ENCODE data around the gene MRFAP1.

DNA sequence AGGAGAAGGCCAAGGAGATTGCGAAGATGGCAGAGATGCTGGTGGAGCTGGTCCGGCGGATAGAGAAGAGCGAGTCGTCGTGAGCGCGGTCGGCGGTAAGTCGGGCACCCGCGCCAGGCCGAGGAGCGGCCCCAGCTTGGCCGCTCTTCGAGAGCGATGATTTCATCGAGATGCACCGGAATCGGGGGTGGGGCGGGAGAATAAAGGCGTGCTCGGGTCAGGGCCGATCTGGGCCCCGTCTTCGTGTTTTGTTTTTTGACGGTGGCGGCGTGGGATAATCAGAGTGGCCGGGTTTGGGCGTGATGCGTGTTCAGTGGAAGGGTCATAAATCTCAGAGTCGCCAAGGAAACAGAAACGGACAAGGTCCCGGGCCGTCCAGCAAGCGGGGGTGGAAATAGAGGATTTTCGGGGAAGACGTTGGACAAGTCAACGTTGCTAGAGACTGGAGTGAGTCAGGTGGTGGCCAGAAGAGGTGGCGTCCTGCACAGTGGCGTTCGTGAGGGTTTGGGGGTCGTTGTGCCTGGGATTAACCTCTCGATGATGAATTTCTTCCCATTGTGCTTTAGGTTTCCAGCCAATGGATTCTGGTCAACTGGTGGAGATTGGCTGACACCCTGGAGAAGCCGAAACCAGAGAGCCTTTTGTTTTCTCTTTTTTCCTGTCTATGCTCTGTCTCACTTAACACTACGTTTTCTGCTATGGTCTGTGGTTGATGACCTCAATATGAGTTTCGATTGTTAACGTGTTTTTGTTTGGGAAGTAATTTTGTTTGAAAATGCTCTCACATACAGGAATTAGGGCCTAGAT is 882 bp downstream of the MRFAP1 start:
- no peak for TF ChIP-seq PBX3 (IDR thresholded peaks at IDR 0.05; ENCODE audit: insufficient replicate concordance, low read depth, low read length)
- TF ChIP-seq BACH1 (IDR thresholded peaks at IDR 0.05; ENCODE audit: borderline replicate concordance): no peak
- no peak for TF ChIP-seq NBN (IDR thresholded peaks at IDR 0.05)
- TF ChIP-seq YY1 (IDR thresholded peaks at IDR 0.05; ENCODE audit: low read depth, low read length): no peak
- TF ChIP-seq, protein P1, sequence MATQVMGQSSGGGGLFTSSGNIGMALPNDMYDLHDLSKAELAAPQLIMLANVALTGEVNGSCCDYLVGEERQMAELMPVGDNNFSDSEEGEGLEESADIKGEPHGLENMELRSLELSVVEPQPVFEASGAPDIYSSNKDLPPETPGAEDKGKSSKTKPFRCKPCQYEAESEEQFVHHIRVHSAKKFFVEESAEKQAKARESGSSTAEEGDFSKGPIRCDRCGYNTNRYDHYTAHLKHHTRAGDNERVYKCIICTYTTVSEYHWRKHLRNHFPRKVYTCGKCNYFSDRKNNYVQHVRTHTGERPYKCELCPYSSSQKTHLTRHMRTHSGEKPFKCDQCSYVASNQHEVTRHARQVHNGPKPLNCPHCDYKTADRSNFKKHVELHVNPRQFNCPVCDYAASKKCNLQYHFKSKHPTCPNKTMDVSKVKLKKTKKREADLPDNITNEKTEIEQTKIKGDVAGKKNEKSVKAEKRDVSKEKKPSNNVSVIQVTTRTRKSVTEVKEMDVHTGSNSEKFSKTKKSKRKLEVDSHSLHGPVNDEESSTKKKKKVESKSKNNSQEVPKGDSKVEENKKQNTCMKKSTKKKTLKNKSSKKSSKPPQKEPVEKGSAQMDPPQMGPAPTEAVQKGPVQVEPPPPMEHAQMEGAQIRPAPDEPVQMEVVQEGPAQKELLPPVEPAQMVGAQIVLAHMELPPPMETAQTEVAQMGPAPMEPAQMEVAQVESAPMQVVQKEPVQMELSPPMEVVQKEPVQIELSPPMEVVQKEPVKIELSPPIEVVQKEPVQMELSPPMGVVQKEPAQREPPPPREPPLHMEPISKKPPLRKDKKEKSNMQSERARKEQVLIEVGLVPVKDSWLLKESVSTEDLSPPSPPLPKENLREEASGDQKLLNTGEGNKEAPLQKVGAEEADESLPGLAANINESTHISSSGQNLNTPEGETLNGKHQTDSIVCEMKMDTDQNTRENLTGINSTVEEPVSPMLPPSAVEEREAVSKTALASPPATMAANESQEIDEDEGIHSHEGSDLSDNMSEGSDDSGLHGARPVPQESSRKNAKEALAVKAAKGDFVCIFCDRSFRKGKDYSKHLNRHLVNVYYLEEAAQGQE (IDR thresholded peaks at IDR 0.05; ENCODE audit: low read depth, low read length): no peak
- no peak for TF ChIP-seq NRF1 (conservative IDR thresholded peaks at IDR 0.05; ENCODE audit: low read depth, low read length)
- TF ChIP-seq CTCF (IDR thresholded peaks at IDR 0.05 in 2 of 3, conservative IDR thresholded peaks at IDR 0.05 in 1 of 3; ENCODE audit: control insufficient read depth in 2 of 3, extremely low read depth in 1 of 3, insufficient read depth in 1 of 3, low read depth in 3 of 3, low read length in 3 of 3): no peak
- TF ChIP-seq IKZF2 (IDR thresholded peaks at IDR 0.05): peak; percentile 59 to 69; a peak in 3 of 4 replicates
- peak; percentile 48 for TF ChIP-seq POLR2A (IDR thresholded peaks at IDR 0.05; ENCODE audit: low read depth, low read length)
- no peak for TF ChIP-seq SREBF2 (IDR thresholded peaks at IDR 0.05; ENCODE audit: low read length)
- TF ChIP-seq, protein P2, sequence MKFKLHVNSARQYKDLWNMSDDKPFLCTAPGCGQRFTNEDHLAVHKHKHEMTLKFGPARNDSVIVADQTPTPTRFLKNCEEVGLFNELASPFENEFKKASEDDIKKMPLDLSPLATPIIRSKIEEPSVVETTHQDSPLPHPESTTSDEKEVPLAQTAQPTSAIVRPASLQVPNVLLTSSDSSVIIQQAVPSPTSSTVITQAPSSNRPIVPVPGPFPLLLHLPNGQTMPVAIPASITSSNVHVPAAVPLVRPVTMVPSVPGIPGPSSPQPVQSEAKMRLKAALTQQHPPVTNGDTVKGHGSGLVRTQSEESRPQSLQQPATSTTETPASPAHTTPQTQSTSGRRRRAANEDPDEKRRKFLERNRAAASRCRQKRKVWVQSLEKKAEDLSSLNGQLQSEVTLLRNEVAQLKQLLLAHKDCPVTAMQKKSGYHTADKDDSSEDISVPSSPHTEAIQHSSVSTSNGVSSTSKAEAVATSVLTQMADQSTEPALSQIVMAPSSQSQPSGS (IDR thresholded peaks at IDR 0.05; ENCODE audit: low read length): peak; percentile 32
- TF ChIP-seq PAX8 (IDR thresholded peaks at IDR 0.05): no peak
- TF ChIP-seq, protein P3, sequence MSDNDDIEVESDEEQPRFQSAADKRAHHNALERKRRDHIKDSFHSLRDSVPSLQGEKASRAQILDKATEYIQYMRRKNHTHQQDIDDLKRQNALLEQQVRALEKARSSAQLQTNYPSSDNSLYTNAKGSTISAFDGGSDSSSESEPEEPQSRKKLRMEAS (IDR thresholded peaks at IDR 0.05; ENCODE audit: low read depth, low read length): no peak; the same call in 1 of the 2 replicates

Measured in GM12878 (cell line).